Measurements from ENCODE around the gene SPON1. TPM values are rescaled to one million over a fixed set of nuclear protein-coding genes. Genes with fewer than 3 reads are reported as not detected.

SPON1 gene
- total and polyA plus RNA-seq, 2 of the 8 experiments (the other 6 are each of a cell fraction or from before 2014, with no cell fraction given), result 1.5 to 5.4 TPM

- FAIRE-seq (no peak), DNase-seq (ENCODE audit: low read depth in 1 of 2, low spot score in 2 of 2) (no peak)
- WGBS, 2 experiments (ENCODE audit: extremely low coverage in 1 of 2, insufficient coverage in 1 of 2, insufficient read length in 1 of 2, insufficient replicate concordance in 2 of 2, low coverage in 1 of 2, low lambda C conversion rate in 2 of 2, missing lambda C conversion rate in 1 of 2), result 85% methylated on average over 4 of the region's 4 CpGs; no CpG with 5 or more reads in 1 of the 2 experiments
- Histone ChIP-seq H3K23me2 (ENCODE audit: low read depth, low read length) (no peaks in the 10 kb centered on the region), H3K56ac (replicated peaks; ENCODE audit: insufficient read length, low read depth, low read length) (no peak overlapping the region), H2BK120ac (replicated peaks; ENCODE audit: low read depth, low read length) (no peak overlapping the region), H4K5ac (ENCODE audit: insufficient read length, low read depth, low read length) (no peak overlapping the region), H3K36me3 (ENCODE audit: control insufficient read depth in 2 of 4, insufficient read depth in 4 of 4, low read length in 3 of 4) (no peaks in the 10 kb centered on the region), H4K20me1 (replicated peaks in 1 of 2; ENCODE audit: control insufficient read depth in 1 of 2, insufficient read depth in 2 of 2, low read length in 2 of 2) (no peaks in the 10 kb centered on the region), H2BK15ac (ENCODE audit: low read length) (no peak overlapping the region), H3K27ac (ENCODE audit: low read depth, low read length) (no peak overlapping the region), H2BK12ac (ENCODE audit: low read depth, low read length) (no peak overlapping the region), H3K79me2 (ENCODE audit: control insufficient read depth in 1 of 2, insufficient read depth in 2 of 2, low read length in 2 of 2) (no peaks in the 10 kb centered on the region), H3K4me2 (ENCODE audit: insufficient read depth in 1 of 2, low read depth in 2 of 2, low read length in 2 of 2) (no peak overlapping the region), H3K27me3 (replicated peaks in 1 of 4; ENCODE audit: control insufficient read depth in 3 of 4, extremely low read depth in 1 of 4, insufficient read depth in 3 of 4, low read length in 3 of 4) (no peaks in the 10 kb centered on the region), H2AK5ac (ENCODE audit: low read depth, low read length) (no peak overlapping the region), H3K18ac (ENCODE audit: extremely low read depth, low read length) (no peak overlapping the region), H3K23ac (ENCODE audit: insufficient read length) (no peak overlapping the region), H3K4me1 (replicated peaks in 1 of 4; ENCODE audit: control insufficient read depth in 3 of 4, insufficient read depth in 4 of 4, low read length in 3 of 4) (peaks cover 0 to 6% (median 1%) of the 10 kb centered on the region in 4 experiments; a peak in 2 of 7 replicates), H3K14ac (ENCODE audit: insufficient read length) (no peak overlapping the region), H3K4me3 (ENCODE audit: extremely low read depth in 1 of 4, insufficient read depth in 2 of 4, low read depth in 3 of 4, low read length in 4 of 4) (no peak overlapping the region), H4K8ac (ENCODE audit: extremely low read depth, insufficient read depth, low read length) (no peak overlapping the region), H3K79me1 (ENCODE audit: low read depth, low read length) (no peaks in the 10 kb centered on the region), H2AFZ (ENCODE audit: low read length) (no peak overlapping the region), H2BK20ac (ENCODE audit: low read length) (no peak overlapping the region), H2BK5ac (ENCODE audit: low read depth, low read length) (no peak overlapping the region), H3K9me3 (ENCODE audit: insufficient read depth in 2 of 2, low read depth in 1 of 2, low read length in 1 of 2) (no peaks in the 10 kb centered on the region), H3K9ac (replicated peaks in 1 of 4; ENCODE audit: extremely low read depth in 1 of 4, low read depth in 3 of 4, low read length in 3 of 4) (no peak overlapping the region), H4K91ac (replicated peaks; ENCODE audit: insufficient read length, low read length) (no peak overlapping the region), H3K4ac (replicated peaks; ENCODE audit: insufficient read length, low read depth, low read length) (no peak overlapping the region)
- no peak for TF ChIP-seq CEBPB (IDR thresholded peaks at IDR 0.05; ENCODE audit: low read depth, low read length)
- TF ChIP-seq SAP30 (IDR thresholded peaks at IDR 0.05; ENCODE audit: insufficient read depth, insufficient replicate concordance, low read length), result no peak
- no peak for TF ChIP-seq SIX5 (IDR thresholded peaks at IDR 0.05; ENCODE audit: low read depth, low read length)
- ChIA-PET CTCF (ENCODE audit: partially characterized antibody) (no interaction called here), POLR2A (ENCODE audit: partially characterized antibody) (no interaction called here)
Measured at GRCh38 chr11:14079797-14080196, 117.3 kb downstream of the SPON1 start.
